Testis (tissue), 2 donors: ENCODE data around the gene NTN4.

Experiments
- POLR2A ChIP-seq: fragments of 450-650 bp; IDR thresholded peaks from one replicate; pipeline ENCODE4 v1.6.1; 2017; ENCODE audit warnings: antibody characterized with exemption, mild to moderate bottlenecking, moderate library complexity
- TF ChIP-seq, protein P1 (sequence below), 3 experiments: fragments of 450-650 bp in 2 of 3; fragments of 200-600 bp in 1 of 3; sonication (generic) in 1 of 3; IDR thresholded peaks; one replicate each; pipeline ENCODE4 v1.5.1; 2016 to 2019; ENCODE audit warnings: antibody characterized with exemption in 3 of 3, mild to moderate bottlenecking in 2 of 3, moderate library complexity in 1 of 3

DNA sequence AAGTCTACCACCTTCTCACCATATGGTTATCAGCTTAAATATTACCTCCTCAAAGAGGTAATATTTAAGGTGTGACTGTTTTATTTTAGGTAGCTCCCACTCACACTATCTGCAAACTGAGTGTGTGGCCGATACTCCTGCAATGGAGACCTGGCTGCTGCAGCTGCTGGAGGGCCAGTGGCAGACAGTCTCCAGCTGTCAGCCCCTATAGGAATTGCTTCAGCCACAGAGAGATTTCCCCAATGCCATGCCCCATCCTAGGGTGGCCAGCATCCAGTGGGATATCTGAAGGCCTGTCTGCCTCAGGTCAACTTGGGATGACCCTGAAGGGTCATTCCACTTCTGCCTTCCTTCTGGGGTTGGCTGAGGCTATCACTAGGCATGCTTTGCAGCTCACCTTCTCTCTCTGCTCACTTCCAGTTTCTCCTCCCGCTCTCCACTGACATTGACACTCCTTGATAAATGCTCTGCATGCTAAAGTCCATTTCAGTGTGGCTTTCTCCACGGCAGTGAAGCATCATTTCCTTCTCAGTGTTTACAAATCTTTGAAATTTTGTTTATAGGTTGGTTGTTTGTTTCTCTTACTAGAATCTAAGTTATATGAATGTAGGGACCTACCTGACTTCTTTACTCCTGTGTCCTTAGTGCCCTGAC is 149.1 kb downstream of the NTN4 start:
- TF ChIP-seq, protein P1, sequence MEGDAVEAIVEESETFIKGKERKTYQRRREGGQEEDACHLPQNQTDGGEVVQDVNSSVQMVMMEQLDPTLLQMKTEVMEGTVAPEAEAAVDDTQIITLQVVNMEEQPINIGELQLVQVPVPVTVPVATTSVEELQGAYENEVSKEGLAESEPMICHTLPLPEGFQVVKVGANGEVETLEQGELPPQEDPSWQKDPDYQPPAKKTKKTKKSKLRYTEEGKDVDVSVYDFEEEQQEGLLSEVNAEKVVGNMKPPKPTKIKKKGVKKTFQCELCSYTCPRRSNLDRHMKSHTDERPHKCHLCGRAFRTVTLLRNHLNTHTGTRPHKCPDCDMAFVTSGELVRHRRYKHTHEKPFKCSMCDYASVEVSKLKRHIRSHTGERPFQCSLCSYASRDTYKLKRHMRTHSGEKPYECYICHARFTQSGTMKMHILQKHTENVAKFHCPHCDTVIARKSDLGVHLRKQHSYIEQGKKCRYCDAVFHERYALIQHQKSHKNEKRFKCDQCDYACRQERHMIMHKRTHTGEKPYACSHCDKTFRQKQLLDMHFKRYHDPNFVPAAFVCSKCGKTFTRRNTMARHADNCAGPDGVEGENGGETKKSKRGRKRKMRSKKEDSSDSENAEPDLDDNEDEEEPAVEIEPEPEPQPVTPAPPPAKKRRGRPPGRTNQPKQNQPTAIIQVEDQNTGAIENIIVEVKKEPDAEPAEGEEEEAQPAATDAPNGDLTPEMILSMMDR (IDR thresholded peaks at IDR 0.05) = no peak
- TF ChIP-seq POLR2A = no peak
